Chondrocyte (in vitro differentiated cells): ENCODE results near the gene LFNG. TPM values are rescaled to one million over a fixed set of nuclear protein-coding genes. Genes with fewer than 3 reads are reported as not detected.

Source experiments
- DNase-seq: peaks from one replicate; pipeline ENCODE4 v3.0.0; 2021; ENCODE audit warnings: mixed read lengths, low spot score
- H3K27ac Mint-ChIP-seq: one replicate; pipeline ENCODE4 v1.8.0; 2021; ENCODE audit warnings: mild to moderate bottlenecking, moderate library complexity, mixed read lengths; ENCODE audit not compliant: unreplicated experiment
- H3K27me3 Mint-ChIP-seq: 2 replicates; pipeline ENCODE4 v1.8.0; 2021; ENCODE audit warnings: low read depth, mixed read lengths
- H3K36me3 Mint-ChIP-seq: 2 replicates; pipeline ENCODE4 v1.8.0; 2021; ENCODE audit warnings: low read depth, mixed read lengths
- H3K4me1 Mint-ChIP-seq: 2 replicates; pipeline ENCODE4 v1.8.0; 2021; ENCODE audit warnings: low read depth, mild to moderate bottlenecking, mixed read lengths
- H3K4me3 Mint-ChIP-seq: one replicate; pipeline ENCODE4 v1.8.0; 2021; ENCODE audit warnings: mild to moderate bottlenecking, moderate library complexity, mixed read lengths; ENCODE audit not compliant: unreplicated experiment
- H3K9me3 Mint-ChIP-seq: 2 replicates; pipeline ENCODE4 v1.8.0; 2021; ENCODE audit warnings: low read depth, mixed read lengths
- total RNA-seq: library from RNA; stranded (reverse); gene quantifications from 3 replicates; pipeline ENCODE4 v1.2.1, GENCODE V29; 2021
- TF ChIP-seq, protein P1 (sequence below): fragments of 200-600 bp; sonication (generic); IDR thresholded peaks from 2 replicates; pipeline ENCODE4 v1.5.0; 2021; ENCODE audit warnings: antibody characterized with exemption, mild to moderate bottlenecking, moderate library complexity

Gene LFNG
- total RNA-seq, 1 donor from 2014 or later = 39.9 TPM

DNA sequence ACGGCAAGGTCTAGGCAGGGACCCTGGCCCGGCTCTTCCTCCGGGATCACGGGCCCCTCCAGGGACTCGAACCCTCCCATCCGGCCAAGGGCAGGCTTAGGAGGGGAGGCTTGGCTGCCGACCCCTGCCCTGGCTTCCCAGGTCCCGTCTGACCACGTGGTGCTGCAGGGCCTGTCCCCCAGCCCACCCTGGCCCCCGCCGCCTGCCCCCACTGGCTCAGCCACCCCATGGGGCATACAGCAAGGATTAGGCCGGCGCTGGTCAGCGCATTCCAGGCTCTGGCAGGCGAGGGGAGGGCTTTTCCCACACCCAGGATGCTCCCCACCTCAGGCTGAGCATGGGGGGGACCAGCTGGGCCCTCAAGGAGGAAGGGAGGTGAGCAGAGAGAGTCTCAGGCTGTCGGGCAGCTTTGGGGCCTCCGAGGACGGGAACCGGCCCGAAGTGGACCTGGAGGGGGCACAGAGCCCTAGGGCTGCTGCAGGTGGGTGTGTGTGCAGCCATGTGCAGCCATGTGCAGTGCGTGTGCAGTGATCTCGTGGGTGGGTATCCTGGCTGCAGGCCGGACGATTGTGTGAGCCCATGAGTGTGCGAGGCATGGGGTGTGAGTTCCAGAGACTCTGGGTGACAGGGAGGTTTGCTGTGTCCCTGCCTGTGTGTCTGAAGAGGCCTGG lies 42.7 kb upstream of the LFNG start:
- TF ChIP-seq, protein P1, sequence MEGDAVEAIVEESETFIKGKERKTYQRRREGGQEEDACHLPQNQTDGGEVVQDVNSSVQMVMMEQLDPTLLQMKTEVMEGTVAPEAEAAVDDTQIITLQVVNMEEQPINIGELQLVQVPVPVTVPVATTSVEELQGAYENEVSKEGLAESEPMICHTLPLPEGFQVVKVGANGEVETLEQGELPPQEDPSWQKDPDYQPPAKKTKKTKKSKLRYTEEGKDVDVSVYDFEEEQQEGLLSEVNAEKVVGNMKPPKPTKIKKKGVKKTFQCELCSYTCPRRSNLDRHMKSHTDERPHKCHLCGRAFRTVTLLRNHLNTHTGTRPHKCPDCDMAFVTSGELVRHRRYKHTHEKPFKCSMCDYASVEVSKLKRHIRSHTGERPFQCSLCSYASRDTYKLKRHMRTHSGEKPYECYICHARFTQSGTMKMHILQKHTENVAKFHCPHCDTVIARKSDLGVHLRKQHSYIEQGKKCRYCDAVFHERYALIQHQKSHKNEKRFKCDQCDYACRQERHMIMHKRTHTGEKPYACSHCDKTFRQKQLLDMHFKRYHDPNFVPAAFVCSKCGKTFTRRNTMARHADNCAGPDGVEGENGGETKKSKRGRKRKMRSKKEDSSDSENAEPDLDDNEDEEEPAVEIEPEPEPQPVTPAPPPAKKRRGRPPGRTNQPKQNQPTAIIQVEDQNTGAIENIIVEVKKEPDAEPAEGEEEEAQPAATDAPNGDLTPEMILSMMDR = no peak
- no peak overlapping the region for H3K4me3 Mint-ChIP-seq
- no peak for DNase-seq
- H3K27ac Mint-ChIP-seq = no peak overlapping the region
- peaks cover 9% of the 10 kb centered on the region for H3K27me3 Mint-ChIP-seq
- no peaks in the 10 kb centered on the region for H3K9me3 Mint-ChIP-seq
- no peaks in the 10 kb centered on the region for H3K36me3 Mint-ChIP-seq
- H3K4me1 Mint-ChIP-seq = peaks cover 13% of the 10 kb centered on the region

DNA sequence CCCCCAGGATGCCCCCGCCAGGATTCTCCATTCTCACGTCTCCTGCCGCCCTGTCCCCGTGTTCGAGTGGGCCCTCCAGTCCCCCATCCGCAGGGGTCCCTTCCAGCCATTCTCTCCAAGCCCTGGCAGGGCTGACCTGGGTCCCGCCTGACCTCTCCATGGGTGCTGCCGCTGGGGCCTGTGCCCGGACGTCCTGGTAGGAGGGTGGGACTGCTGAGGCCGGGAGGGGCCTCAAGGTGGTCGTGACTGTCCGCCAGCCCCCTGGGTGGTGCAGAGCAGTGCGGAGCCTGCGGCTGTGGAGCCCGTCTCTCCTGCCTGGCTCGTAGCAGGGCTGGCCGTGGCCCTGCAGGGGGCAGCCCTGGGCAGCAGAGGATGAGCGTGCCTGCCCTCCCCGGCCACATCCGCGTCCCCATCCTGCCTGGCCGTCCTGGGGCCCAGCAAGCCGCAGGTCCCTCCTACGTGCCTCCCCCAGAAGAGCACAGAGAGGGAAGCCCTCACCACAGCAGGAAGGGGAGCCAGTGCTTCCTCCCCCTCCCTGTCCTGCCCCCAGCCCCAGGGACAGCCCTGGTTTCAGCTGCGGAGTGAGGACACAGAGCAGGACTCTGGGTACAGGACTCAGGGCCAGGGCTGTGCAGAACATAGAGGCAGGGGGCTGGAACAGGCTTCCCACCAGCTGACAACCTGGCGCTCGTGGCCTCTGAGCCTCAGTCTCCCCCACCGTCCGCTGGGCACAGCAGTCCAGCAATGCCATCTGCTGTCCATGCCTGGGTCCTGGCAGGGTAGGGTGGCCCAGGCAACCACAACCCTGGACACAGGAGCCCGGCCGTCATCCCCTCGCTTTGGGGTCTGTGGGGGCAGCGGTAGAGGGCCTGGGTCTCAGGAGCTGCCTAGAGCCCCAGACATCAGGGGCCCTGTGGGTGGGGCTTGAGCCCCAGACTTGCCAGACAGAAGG lies 41.9 kb upstream of the LFNG start:
- Mint-ChIP-seq H3K27me3 (peaks cover 9% of the 10 kb centered on the region), H3K27ac (no peak overlapping the region)
- DNase-seq = peak; percentile 90

DNA sequence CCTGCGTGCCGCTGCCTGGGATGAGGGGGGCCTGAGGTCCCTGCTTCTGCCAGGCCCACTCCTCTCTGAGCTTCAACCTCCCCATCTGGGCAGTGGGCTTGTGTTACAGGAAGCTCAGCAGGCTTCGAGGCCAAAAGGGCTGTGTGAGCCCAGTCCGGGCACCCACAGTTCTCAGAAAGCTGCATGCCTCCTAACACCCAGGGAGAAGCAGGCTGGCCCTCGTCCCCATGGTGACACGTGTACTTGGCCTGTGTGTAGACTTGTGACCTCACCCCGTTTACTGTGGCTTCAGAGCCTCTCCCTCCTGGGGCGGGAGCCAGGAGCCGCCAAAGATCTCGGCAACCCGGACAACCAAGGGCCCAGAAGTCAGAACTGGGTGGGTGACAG lies 41.2 kb upstream of the LFNG start:
- Mint-ChIP-seq H3K27me3 (peaks cover 9% of the 10 kb centered on the region), H3K4me1 (peaks cover 13% of the 10 kb centered on the region), H3K27ac (no peak overlapping the region), H3K36me3 (no peaks in the 10 kb centered on the region), H3K4me3 (no peak overlapping the region), H3K9me3 (no peaks in the 10 kb centered on the region)
- TF ChIP-seq, protein P1 = no peak
- DNase-seq = no peak

More for the DNA sequence above, 41.9 kb upstream of the LFNG start:
- peaks cover 13% of the 10 kb centered on the region for H3K4me1 Mint-ChIP-seq
- H3K4me3 Mint-ChIP-seq = no peak overlapping the region
- H3K36me3 Mint-ChIP-seq = no peaks in the 10 kb centered on the region
- TF ChIP-seq, protein P1 = peak; percentile 86
- no peaks in the 10 kb centered on the region for H3K9me3 Mint-ChIP-seq

DNA sequence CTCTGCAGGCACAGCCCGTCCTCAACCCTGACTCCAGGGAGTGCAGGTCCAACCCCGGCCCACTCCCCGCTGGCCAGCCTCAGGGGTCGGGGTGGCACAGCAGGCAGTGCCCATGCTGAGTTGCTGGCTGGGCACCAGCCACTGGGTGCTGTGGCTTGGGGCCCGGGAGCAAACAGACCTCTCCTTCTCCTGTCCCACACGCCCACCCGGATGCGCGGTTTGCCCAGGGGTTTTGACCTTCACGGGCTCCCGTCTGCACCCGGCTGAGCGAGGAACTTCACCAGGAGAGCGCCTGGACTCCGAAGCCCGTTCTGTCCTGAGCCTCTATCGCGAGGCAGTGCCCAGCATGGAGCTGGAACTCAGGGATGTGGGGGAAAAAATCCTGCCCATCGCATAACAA lies 40.8 kb upstream of the LFNG start:
- TF ChIP-seq, protein P1 = no peak
- H3K9me3 Mint-ChIP-seq = no peaks in the 10 kb centered on the region

DNA sequence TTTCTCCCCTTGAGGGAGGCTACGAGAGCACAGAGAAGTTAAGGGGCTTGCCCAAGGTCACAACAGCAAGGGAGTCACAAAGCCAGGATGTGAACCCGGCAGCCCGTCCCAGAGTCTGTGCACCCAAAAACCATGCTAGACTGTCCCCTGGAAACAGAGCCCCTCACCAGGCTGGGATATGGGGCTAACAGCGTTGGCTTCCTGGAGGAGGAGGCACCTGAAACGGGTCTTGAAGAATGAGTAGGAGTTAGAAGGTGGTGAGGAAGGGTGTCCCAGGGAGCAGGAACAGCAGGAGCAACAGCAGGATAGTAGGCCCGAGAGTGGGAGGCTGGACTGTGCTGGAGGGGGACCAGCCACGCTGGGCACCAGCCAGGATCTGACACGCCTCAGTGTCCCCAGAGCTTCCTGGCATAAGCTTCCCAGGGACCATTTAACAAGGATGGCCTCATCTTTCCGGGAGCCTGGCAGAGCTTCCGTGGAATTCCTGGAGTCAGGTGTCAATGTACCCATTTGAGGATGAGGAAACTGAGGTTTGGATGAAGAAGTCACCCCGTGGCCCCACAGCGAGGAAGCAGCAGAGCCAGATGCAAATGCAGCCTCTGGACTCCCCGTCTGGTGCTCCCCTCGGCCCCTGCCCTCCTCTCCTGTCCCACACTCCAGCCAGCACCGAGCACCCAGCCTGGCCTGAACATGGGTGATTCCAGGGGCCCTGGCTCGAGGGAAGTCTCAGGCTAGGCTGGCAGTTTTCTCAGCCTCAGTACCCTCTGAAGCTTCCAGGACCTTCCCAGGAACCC lies 40.1 kb upstream of the LFNG start:
- peaks cover 9% of the 10 kb centered on the region for H3K27me3 Mint-ChIP-seq
- no peak overlapping the region for H3K27ac Mint-ChIP-seq
- peaks cover 13% of the 10 kb centered on the region for H3K4me1 Mint-ChIP-seq
- TF ChIP-seq, protein P1 = no peak
- no peak overlapping the region for H3K4me3 Mint-ChIP-seq
- DNase-seq = no peak
- H3K36me3 Mint-ChIP-seq = no peaks in the 10 kb centered on the region
- H3K9me3 Mint-ChIP-seq = no peaks in the 10 kb centered on the region

More for the DNA sequence above, 40.8 kb upstream of the LFNG start:
- no peak overlapping the region for H3K27ac Mint-ChIP-seq
- no peaks in the 10 kb centered on the region for H3K36me3 Mint-ChIP-seq
- no peak overlapping the region for H3K4me3 Mint-ChIP-seq
- DNase-seq = peak; percentile 81
- H3K4me1 Mint-ChIP-seq = peaks cover 13% of the 10 kb centered on the region
- H3K27me3 Mint-ChIP-seq = peaks cover 9% of the 10 kb centered on the region
